Measurements from ENCODE around the gene FCER2. TPM values are rescaled to one million over a fixed set of nuclear protein-coding genes. Genes with fewer than 3 reads are reported as not detected.

The FCER2 gene
- polyA plus RNA-seq, 1 experiment, result not detected

DNA sequence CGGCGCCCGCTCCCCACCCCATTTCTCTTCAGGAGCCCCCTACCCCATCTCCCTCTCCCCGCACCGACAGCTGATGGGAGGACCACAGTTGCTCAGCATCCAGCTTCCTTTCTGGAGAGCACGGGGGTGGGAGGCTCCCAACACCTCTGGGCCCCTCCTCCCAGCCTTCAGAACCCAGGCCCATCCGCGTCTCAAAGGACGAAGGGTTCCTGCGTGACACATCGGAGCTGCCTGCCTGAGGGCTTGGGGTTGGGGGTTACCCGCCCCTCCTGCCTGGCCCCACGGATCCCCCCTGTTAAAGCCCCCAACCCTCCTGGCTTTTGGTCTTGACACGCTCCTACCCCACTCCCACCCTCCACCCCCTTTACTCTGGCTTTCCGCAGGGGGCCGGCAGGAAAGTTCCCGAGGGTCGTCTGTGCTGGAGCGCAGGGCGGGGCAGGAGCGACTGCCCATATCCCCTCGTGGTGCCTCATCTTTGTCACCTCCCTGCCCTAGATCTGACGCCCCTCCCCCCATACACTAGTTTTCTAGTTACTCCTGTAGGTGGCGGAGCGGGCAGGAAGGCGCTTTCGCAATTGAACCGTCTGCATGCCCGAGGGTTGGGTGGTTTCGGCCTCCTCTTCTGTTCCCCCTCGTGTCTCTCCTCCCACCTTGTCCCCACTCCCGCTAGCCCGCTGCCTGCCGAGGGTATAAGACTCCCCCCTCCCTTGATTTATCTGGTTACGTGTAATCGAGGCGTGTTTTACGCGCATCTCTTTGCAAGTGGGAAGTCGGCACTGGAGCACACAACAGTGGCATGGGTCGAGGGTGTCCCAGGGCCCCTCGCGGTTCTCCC is 20.4 kb downstream of the FCER2 start:
- Histone ChIP-seq H3K4me3 (ENCODE audit: low read depth, low read length) (peak overlapping the region; percentile 100), H3K36me3 (ENCODE audit: control insufficient read depth, insufficient read depth, low read length) (peaks cover 8% of the 10 kb centered on the region), H3K27me3 (ENCODE audit: control insufficient read depth, insufficient read depth, low read length) (no peaks in the 10 kb centered on the region; the same call in 1 of the 2 replicates)
- POLR2A ChIA-PET, result no interaction called here
- no peak for DNase-seq (ENCODE audit: low read depth)
- TF ChIP-seq, protein P1, sequence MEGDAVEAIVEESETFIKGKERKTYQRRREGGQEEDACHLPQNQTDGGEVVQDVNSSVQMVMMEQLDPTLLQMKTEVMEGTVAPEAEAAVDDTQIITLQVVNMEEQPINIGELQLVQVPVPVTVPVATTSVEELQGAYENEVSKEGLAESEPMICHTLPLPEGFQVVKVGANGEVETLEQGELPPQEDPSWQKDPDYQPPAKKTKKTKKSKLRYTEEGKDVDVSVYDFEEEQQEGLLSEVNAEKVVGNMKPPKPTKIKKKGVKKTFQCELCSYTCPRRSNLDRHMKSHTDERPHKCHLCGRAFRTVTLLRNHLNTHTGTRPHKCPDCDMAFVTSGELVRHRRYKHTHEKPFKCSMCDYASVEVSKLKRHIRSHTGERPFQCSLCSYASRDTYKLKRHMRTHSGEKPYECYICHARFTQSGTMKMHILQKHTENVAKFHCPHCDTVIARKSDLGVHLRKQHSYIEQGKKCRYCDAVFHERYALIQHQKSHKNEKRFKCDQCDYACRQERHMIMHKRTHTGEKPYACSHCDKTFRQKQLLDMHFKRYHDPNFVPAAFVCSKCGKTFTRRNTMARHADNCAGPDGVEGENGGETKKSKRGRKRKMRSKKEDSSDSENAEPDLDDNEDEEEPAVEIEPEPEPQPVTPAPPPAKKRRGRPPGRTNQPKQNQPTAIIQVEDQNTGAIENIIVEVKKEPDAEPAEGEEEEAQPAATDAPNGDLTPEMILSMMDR (IDR thresholded peaks at IDR 0.05; ENCODE audit: insufficient read depth, low read depth, low read length), result peak; percentile 79
- CTCF ChIA-PET, result interaction anchor here (0.6 to 3.0 kb wide), 55 partner anchors 9 to 582 kb away, joined by 3 to 91 read pairs (median 4); partner anchors contain the start of genes ARHGEF18, CLEC4M, PCP2 and PET100

DNA sequence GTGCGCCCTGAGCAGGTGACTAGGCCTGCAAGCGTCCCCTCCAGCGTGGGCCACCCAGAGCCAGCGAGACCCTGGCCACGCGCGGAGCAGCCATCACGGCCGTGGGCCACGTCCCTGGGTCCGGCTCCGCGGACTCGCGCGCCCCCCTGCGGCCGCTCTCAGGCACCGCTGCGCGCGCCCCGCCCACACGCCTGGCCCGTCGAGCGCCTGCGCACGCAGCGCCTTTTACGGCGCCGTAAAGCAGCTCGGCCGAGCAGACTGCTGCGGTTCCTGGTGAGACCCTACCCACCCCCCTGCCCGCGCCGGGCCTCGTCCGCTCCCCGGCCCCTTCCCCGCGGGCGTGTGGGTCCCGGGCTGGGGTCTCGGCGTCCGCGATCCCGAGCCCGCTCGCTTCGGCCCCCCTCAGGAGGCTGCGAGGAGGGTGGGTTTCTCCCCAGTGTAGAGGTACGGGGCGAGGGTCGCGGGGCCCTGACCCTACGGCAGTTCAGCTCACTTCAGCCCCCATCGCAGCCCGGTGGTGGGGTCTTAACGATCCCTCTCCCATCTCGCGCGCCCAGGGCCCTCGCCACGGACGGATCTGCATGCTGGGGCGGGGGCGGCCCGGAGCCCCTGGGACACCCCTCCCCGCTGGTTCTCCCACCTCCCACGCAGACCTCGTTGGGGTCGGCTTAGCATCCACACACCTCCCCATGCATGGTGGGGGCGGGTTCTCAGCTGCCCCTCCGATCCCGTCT is 21.2 kb downstream of the FCER2 start, which contains the start of gene TRAPPC5:
Gene TRAPPC5 (plus strand): TSS at position 228 of the 734 bp plus-strand sequence. CDS start 1,421 bp downstream, outside the sequence.
- no peak for DNase-seq (ENCODE audit: low read depth)
- no peaks in the 10 kb centered on the region; the same call in 1 of the 2 replicates for H3K27me3 ChIP-seq (ENCODE audit: control insufficient read depth, insufficient read depth, low read length)
- ChIA-PET POLR2A (no interaction called here), CTCF (interaction anchor here (0.6 to 3.0 kb wide), 55 partner anchors 8 to 581 kb away, joined by 3 to 91 read pairs (median 4); partner anchors contain the start of genes ARHGEF18, CLEC4M, PCP2 and PET100)
- TF ChIP-seq, protein P1 (IDR thresholded peaks at IDR 0.05; ENCODE audit: insufficient read depth, low read depth, low read length), result peak; percentile 37; the same call in 1 of the 2 replicates
- H3K4me3 ChIP-seq (ENCODE audit: low read depth, low read length), result peak within 1 kb of the TSS; percentile 100
- peaks cover 8% of the 10 kb centered on the region for H3K36me3 ChIP-seq (ENCODE audit: control insufficient read depth, insufficient read depth, low read length)

DNA sequence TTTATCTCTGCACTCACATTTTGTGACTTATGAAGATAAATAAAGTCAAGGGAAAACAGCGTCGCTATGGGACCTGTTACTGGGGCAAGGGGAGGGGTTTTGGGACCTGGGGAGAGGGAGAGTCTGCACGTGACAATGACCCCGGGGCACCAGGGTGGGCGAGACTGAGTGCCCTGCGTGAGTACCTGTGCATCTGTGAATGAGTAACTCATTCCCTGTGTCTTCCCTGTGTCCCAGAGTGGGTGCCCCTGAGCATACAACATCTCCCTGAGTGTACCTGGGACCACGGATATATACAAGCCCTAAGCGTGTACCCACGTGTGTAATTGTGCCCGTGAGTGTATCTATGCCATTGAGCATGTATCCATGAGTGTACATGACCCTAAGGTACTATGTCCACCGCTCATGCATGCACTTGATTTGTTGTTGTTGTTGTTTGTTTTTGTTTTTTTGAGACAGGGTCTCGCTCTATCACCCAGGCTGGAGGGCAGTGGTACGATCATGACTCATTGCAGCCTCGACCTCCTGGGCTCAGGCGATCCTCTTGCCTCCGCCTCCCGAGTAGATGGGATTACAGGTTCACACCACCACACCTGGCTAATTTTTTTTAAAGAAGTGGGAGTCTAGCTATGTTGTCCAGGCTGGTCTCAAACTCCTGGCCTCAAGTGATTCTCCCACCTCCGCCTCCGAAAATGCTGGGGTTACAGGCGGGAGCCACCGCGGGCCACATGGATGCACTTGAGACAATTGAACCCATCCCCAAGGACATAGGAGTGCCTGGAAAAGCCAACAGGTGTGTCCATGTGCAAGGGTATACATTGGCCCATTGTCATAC is 21.9 kb downstream of the FCER2 start:
- Histone ChIP-seq H3K36me3 (ENCODE audit: control insufficient read depth, insufficient read depth, low read length) (peaks cover 8% of the 10 kb centered on the region), H3K27me3 (ENCODE audit: control insufficient read depth, insufficient read depth, low read length) (no peaks in the 10 kb centered on the region; the same call in 1 of the 2 replicates), H3K4me3 (ENCODE audit: low read depth, low read length) (peak overlapping the region; percentile 10; the same call in 1 of the 2 replicates)
- ChIA-PET CTCF (interaction anchor here (0.7 to 3.0 kb wide), 25 partner anchors 10 to 331 kb away, joined by 3 to 91 read pairs (median 5); partner anchors contain the start of genes ARHGEF18, CLEC4M, PCP2 and RETN), POLR2A (no interaction called here)
- DNase-seq (ENCODE audit: low read depth), result no peak
- TF ChIP-seq, protein P1 (IDR thresholded peaks at IDR 0.05; ENCODE audit: insufficient read depth, low read depth, low read length), result no peak

DNA sequence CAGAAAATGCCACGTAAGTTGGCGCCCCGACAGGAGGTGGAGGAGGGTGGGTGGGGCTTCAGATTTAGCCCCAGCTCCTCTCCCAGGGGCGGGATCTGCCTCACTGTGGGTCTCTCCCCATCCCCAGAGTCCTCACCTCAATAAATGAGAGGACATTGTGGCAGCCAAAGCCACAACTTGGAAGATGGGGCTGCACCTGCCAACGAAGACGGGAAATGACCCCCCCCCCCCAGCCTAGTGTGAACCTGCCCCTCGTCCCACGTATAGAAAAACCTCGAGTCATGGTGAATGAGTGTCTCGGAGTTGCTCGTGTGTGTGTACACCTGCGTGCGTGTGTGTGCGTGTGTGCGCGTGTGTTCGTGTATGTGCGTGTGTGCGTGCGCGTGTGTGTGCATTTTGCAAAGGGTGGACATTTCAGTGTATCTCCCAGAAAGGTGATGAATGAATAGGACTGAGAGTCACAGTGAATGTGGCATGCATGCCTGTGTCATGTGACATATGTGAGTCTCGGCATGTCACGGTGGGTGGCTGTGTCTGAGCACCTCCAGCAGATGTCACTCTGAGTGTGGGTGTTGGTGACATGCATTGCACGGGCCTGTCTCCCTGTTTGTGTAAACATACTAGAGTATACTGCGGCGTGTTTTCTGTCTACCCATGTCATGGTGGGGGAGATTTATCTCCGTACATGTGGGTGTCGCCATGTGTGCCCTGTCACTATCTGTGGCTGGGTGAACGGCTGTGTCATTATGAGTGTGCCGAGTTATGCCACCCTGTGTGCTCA is 22.8 kb downstream of the FCER2 start:
- TF ChIP-seq, protein P1 (IDR thresholded peaks at IDR 0.05; ENCODE audit: insufficient read depth, low read depth, low read length), result no peak
- H3K27me3 ChIP-seq (ENCODE audit: control insufficient read depth, insufficient read depth, low read length), result no peaks in the 10 kb centered on the region; the same call in 1 of the 2 replicates
- H3K4me3 ChIP-seq (ENCODE audit: low read depth, low read length), result no peak overlapping the region
- ChIA-PET POLR2A (no interaction called here), CTCF (interaction anchor here (1.8 kb wide), 1 partner anchor 27 kb away, joined by 7 read pairs; no protein-coding TSS in a partner anchor)
- peaks cover 8% of the 10 kb centered on the region for H3K36me3 ChIP-seq (ENCODE audit: control insufficient read depth, insufficient read depth, low read length)
- no peak for DNase-seq (ENCODE audit: low read depth)
